NCI-H2196 (cell line): ENCODE data around the gene FGF3.

Experiments
- DNase-seq: peaks from one replicate; lab custom pipeline; 2025; ENCODE audit not compliant: unreplicated experiment; lab: John Stamatoyannopoulos, UW

Gene FGF3

GRCh38 chr11:69825037-69825834, 6.0 kb upstream of the FGF3 start:
- no peak for DNase-seq

GRCh38 chr11:69823641-69824265, 4.5 kb upstream of the FGF3 start:
- DNase-seq, result no peak

DNA sequence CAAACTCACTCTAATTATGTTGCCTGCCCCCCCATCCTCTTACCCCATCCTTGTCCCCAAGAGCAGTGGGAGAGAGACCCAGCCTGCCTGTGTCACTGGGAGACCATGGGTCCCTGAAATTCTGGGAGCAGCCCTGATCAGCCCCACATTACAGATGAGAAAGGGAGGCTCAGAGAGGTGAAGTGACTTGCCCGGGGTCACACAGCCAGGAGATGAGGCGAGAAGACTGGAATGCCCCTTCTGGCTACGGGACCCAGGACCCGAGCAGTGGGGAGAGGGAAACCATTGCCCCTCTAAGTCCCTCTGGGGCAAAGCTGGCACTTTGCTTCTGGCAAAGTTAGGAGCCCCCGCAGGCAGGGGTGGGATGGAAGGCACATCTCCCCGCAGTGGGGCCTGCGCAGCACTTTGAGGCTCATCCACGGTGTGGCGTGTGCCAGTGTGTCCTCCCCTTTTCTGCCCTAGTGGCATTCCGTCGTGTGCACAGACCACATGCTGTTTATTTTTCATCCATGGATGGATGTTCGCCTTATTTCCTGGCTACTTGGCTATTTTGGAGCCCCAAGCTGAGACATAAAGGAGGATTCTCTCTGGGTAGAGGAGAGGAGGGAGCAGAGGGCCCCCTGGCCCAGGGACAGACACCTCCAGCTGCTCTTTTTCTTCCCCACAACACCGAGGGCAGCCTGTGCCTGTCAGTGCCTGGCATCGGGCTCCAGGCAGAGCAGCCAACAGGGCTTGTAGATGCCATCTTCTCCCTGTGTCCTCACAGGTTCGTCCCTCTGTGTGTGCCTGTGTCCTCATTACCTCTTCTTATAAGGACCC, 3.7 kb upstream of the FGF3 start:
- no peak for DNase-seq

- no peak for DNase-seq
Measured at GRCh38 chr11:69821511-69822040, 2.4 kb upstream of the FGF3 start.

- no peak for DNase-seq
Measured at GRCh38 chr11:69820441-69820840, 1.2 kb upstream of the FGF3 start.

GRCh38 chr11:69819541-69820070, 390 bp upstream of the FGF3 start:
- no peak for DNase-seq

DNA sequence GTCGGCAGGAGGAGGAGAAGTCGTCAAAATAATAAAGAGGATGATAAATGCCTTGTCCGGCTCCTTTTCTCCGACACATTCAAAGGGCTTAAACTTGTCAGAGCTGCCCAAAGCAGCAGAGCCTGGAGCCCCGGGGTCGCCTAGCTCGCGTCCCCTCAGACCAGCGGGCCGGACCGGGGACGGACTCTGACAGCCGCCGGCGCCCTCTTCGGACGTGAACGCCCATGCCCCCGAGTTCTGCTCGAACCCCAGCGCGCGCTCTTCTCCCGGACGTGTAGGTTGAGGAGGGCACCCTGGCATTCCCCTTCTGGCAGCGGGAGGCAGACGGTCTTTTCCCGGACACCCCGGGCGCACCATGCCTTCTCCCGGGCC, 999 bp downstream of the FGF3 start:
- DNase-seq, result no peak

DNA sequence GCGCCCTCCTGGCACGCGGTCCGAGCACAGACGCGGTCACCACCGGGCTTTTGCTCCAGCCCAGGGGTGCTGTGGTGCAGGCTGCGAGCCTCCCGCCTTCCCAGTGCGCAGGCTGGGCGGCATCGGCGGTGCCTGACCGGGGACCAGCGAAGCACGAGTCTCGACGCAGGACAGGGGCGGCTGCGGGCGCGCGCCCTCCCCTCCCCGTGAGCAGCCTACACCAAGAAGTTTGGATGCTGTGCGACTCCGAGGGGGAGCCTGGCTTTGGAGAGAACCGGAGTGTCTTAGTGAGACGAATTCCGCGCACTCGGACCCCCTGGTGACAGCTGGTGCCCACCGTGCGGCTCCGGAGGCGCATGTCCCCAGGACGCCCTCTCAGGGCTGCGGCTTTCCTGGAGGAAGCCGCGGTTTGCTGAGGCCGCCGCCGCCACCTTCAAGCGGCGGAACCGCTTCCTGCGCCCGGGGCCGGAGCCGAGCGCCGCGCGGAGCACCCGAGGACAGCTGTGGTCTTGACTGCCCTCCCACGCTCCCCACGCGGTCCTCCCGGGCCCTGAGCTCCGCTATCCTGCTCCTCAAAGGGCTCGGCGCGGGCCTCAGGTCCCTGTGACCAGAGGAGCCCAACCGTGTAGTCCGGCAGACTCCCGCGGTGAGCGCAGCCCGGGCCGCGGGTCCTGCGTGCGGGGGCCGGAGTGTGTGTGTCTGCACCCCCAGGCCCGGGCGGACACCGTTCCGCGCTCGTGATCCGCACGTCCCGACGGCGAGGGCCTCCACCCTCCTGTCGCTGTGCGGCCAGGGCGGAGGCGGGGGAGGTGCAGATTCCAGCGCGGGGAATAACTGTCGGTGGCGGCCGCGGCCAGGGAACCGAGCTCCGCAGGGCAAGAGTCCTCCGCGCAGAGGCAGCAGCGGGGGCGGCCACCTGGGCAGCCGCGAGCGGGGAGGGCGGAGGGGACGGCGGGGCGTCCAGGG, 1.7 kb downstream of the FGF3 start:
- no peak for DNase-seq

- DNase-seq, result no peak
Measured at GRCh38 chr11:69816671-69817070, 2.5 kb downstream of the FGF3 start.

- DNase-seq, result no peak
Measured at GRCh38 chr11:69815973-69816372, 3.2 kb downstream of the FGF3 start.

GRCh38 chr11:69814902-69815301, 4.3 kb downstream of the FGF3 start:
- no peak for DNase-seq

- no peak for DNase-seq
Measured at GRCh38 chr11:69814411-69814810, 4.8 kb downstream of the FGF3 start.

GRCh38 chr11:69813839-69814238, 5.4 kb downstream of the FGF3 start:
- DNase-seq, result no peak

DNA sequence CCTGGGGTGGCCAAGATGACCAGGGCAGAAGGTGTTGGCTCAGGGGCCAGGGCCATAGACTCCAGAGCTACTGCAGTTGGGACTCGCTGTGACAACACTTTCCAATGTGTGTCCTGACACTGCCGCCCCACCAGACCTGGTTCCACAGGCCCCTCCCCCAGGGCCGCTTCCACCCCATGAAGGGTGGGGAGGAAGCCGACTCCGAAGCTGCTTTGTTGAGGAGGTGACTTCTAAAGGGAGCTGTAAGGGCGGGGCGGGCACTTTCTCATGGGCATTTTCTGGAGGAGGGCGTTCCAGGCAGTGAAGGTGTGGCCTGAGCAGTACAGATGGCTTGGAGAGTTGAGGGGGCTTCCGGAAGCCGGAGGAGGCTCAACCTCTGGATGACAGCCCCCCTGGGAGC, 6.3 kb downstream of the FGF3 start:
- no peak for DNase-seq

- no peak for DNase-seq
Measured at GRCh38 chr11:69812256-69812655, 7.0 kb downstream of the FGF3 start.

GRCh38 chr11:69811431-69811830, 7.8 kb downstream of the FGF3 start:
- DNase-seq, result no peak

DNA sequence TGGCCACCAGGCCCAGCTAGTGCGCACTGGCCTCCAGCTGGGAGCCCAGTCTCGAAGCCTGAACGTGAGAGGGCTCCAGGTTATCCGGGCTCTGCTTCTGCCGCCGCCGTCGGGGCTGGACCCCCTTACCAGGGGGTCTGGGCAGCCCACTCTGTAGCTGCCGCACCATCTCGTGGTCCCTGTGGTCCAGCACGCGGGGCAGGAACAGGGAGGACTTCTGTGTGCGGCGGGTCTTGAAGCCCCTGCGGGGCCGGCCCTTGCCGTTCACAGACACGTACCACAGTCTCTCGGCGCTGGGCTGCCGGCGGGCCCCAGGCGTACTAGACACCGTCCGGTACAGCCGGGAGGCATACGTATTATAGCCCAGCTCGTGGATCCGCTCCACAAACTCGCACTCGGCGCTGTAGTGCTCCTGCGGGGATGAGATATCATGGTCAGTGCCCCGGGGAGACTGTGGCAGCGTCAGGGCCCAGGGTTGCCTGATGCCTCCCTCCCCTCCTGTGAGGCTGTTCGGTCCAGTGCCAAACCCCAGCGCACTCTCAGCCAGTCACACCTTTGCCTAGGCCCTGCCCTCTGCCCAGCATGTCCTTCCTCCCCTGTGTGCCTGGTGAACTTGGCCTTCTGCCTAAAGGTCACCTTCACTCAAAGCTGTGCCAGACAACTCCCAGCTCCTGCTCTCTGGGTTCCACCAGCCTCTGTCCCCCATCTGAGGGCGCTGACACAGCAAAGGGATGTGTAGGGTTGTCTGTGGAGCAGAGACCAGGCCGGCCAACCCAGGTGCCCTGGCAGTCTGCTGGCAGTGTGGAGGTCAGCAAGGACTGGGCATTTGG, 8.7 kb downstream of the FGF3 start:
- no peak for DNase-seq

GRCh38 chr11:69808667-69809086, 10.5 kb downstream of the FGF3 start:
- no peak for DNase-seq

DNA sequence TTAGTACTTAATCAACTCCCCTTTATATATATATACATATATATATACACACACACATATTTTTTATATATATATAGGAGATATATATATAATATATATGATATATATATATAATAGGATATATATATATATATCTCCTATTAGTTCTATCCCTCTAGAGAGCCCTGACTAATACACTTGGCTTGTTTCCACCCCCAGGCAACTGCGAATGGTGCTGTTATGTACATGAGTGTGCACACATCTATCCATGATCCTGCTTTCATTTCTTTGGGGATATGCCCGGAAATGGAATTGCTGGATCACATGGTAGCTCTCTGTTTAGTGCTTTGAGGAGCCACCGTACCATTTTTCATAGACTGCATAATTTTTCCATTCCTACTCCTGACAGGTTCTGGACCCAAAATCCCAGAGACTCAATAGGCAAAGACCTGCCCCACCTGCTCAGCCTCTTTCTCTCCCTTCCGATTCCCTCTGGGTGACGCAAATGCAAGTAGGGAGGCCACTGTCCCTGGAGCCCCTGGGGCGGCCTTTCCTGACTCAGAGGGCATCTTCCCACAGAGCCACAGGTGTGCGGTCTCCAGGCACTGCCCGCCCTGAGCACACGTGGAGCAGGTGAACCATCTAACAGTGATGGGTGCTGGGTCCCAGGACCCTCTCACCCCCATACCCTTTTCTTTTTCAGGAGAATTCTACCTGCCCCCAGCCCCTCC, 12.0 kb downstream of the FGF3 start:
- DNase-seq, result no peak
